GM20431 (cell line): ENCODE results near the gene ERVK3-1.
"Not testable (repeated sequence)": the region's sequence is repeated elsewhere in the genome, so short reads cannot be mapped to it uniquely, and the experiment has no call there.

ENCODE experiments used
- in situ Hi-C: fragments of 300-500 bp; cut with MseI, MboI; formaldehyde crosslinking; loops from one replicate; pipeline ENCODE4 v1.15.0; 2020; ENCODE audit warnings: low sequenced_read_pairs; ENCODE audit not compliant: unreplicated experiment

Gene ERVK3-1

GRCh38 chr19:58300620-58301019, 4.6 kb upstream of the ERVK3-1 start:
- in situ Hi-C loops: no loop called here

GRCh38 chr19:58304255-58304654, 922 bp upstream of the ERVK3-1 start:
- in situ Hi-C loops: no loop called here

GRCh38 chr19:58304748-58305064, 471 bp upstream of the ERVK3-1 start:
- in situ Hi-C loops: no loop called here

GRCh38 chr19:58305932-58306323, 751 bp downstream of the ERVK3-1 start:
- in situ Hi-C loops: no loop called here

- in situ Hi-C loops: no loop called here
Observed at GRCh38 chr19:58307736-58308135, 2.6 kb downstream of the ERVK3-1 start.

- in situ Hi-C loops: not testable (repeated sequence)
Observed at GRCh38 chr19:58310685-58311084, 5.5 kb downstream of the ERVK3-1 start.

GRCh38 chr19:58311345-58311865, 6.2 kb downstream of the ERVK3-1 start:
- in situ Hi-C loops: no loop called here

GRCh38 chr19:58315580-58315979, 10.4 kb downstream of the ERVK3-1 start:
- in situ Hi-C loops: no loop called here

GRCh38 chr19:58317476-58318072, 12.4 kb downstream of the ERVK3-1 start:
- in situ Hi-C loops: no loop called here

- in situ Hi-C loops: no loop called here
Observed at GRCh38 chr19:58318297-58318696, 13.1 kb downstream of the ERVK3-1 start.

GRCh38 chr19:58319241-58319640, 14.1 kb downstream of the ERVK3-1 start:
- in situ Hi-C loops: no loop called here

- in situ Hi-C loops: no loop called here
Observed at GRCh38 chr19:58325311-58326022, 20.3 kb downstream of the ERVK3-1 start.

- in situ Hi-C loops: no loop called here
Observed at GRCh38 chr19:58326501-58326913, 21.3 kb downstream of the ERVK3-1 start.

- in situ Hi-C loops: no loop called here
Observed at GRCh38 chr19:58326914-58327726, 21.9 kb downstream of the ERVK3-1 start, which contains the start of gene ZSCAN22. Gene ZSCAN22 (plus strand): TSS chr19:58326994. CDS start chr19:58334803, 7,809 bp downstream.

GRCh38 chr19:58328999-58329398, 23.8 kb downstream of the ERVK3-1 start:
- in situ Hi-C loops: no loop called here

GRCh38 chr19:58330458-58330857, 25.3 kb downstream of the ERVK3-1 start:
- in situ Hi-C loops: no loop called here

- in situ Hi-C loops: no loop called here
Observed at GRCh38 chr19:58332697-58333096, 27.5 kb downstream of the ERVK3-1 start.

- in situ Hi-C loops: no loop called here
Observed at GRCh38 chr19:58334691-58335249, 29.6 kb downstream of the ERVK3-1 start.

GRCh38 chr19:58335630-58336029, 30.5 kb downstream of the ERVK3-1 start:
- in situ Hi-C loops: no loop called here

GRCh38 chr19:58336216-58336615, 31.0 kb downstream of the ERVK3-1 start:
- in situ Hi-C loops: no loop called here

- in situ Hi-C loops: no loop called here
Observed at GRCh38 chr19:58336820-58337219, 31.6 kb downstream of the ERVK3-1 start.
